Tibial nerve (tissue), 4 donors: ENCODE data around the gene KBTBD2.

ENCODE experiments used
- CTCF ChIP-seq, 5 experiments: fragments of 200-600 bp in 3 of 5; fragments of 450-650 bp in 2 of 5; sonication (generic) in 3 of 5; IDR thresholded peaks; one replicate each; pipeline ENCODE4 v1.5.1; 2016 to 2019; ENCODE audit warnings: antibody characterized with exemption in 5 of 5, mild to moderate bottlenecking in 3 of 5, moderate library complexity in 2 of 5
- EP300 ChIP-seq, 2 donors: sonication (generic); formaldehyde crosslinking; IDR thresholded peaks; one replicate each; pipeline ENCODE4 v1.6.1; 2017; ENCODE audit warnings: antibody characterized with exemption in 2 of 2, mild to moderate bottlenecking in 1 of 2
- POLR2A ChIP-seq, 2 donors: fragments of 450-650 bp; IDR thresholded peaks; one replicate each; pipeline ENCODE4 v1.6.1; 2017; ENCODE audit warnings: antibody characterized with exemption in 2 of 2, mild to moderate bottlenecking in 2 of 2, moderate library complexity in 2 of 2

GRCh38 chr7:32901629-32902028 lies 10.1 kb upstream of the KBTBD2 start:
- TF ChIP-seq CTCF (IDR thresholded peaks at IDR 0.05) (no peak), POLR2A (IDR thresholded peaks at IDR 0.05) (no peak), EP300 (IDR thresholded peaks at IDR 0.05) (no peak)
